IMR-90 (cell line): ENCODE results near the gene DNAJC22. TPM values are rescaled to one million over a fixed set of nuclear protein-coding genes. Genes with fewer than 3 reads are reported as not detected.

Experiments used
- ATAC-seq: fragments of 200-7000 bp; cut with Tn5 transposase; 2 replicates; pipeline ENCODE4 v1.9.1; 2020; ENCODE audit warnings: low read depth, mild to moderate bottlenecking, moderate library complexity
- BruUV-seq: library from RNA; stranded (reverse); fragments of 400-500 nt; replicated peaks from 2 replicates; lab custom pipeline; 2021; lab: Mats Ljungman, UMichigan
- CTCF ChIA-PET: fragments of 300-600 bp; formaldehyde crosslinking; extraction: SDS; loops from one replicate; lab custom pipeline; 2021; ENCODE audit warnings: antibody characterized with exemption; lab: Yijun Ruan, JAX
- POLR2A ChIA-PET: fragments of 300-600 bp; sonication (Branson Sonifier 250); formaldehyde crosslinking; loops from one replicate; lab custom pipeline; 2022; ENCODE audit warnings: antibody characterized with exemption; ENCODE audit not compliant: unreplicated experiment; lab: Charles Lee
- DNase-seq: peaks from one replicate; pipeline ENCODE4 v3.0.0; 2013
- H2AFZ ChIP-seq: replicated peaks from 2 replicates; pipeline ENCODE3; 2013; ENCODE audit warnings: low read length, mild to moderate bottlenecking; ENCODE audit not compliant: poor library complexity
- H2AK5ac ChIP-seq: 2 replicates; pipeline ENCODE4 v1.6.1; 2013; ENCODE audit warnings: low read depth, low read length, inconsistent platforms
- H2AK9ac ChIP-seq: replicated peaks from 2 replicates; pipeline ENCODE3; 2013; ENCODE audit warnings: mild to moderate bottlenecking, low read depth, low read length, moderate library complexity; ENCODE audit not compliant: poor library complexity
- H2BK120ac ChIP-seq: 2 replicates; pipeline ENCODE4 v1.6.1; 2013; ENCODE audit warnings: low read depth, low read length, inconsistent platforms
- H2BK15ac ChIP-seq: 3 replicates; pipeline ENCODE4 v1.6.1; 2013; ENCODE audit warnings: low read depth, low read length, inconsistent platforms
- H2BK20ac ChIP-seq: 2 replicates; pipeline ENCODE4 v1.6.1; 2013; ENCODE audit warnings: low read depth, mild to moderate bottlenecking, inconsistent platforms, low read length, moderate library complexity
- H2BK5ac ChIP-seq: 2 replicates; pipeline ENCODE4 v1.6.1; 2013; ENCODE audit warnings: mild to moderate bottlenecking, low read depth, low read length, inconsistent platforms; ENCODE audit not compliant: poor library complexity, severe bottlenecking
- H3K14ac ChIP-seq: replicated peaks from 2 replicates; pipeline ENCODE4 v1.6.1; 2013; ENCODE audit warnings: low read depth, low read length, inconsistent platforms
- H3K18ac ChIP-seq: 2 replicates; pipeline ENCODE4 v1.6.1; 2013; ENCODE audit warnings: low read depth, low read length, control low read depth
- H3K23ac ChIP-seq: 2 replicates; pipeline ENCODE4 v1.6.1; 2013; ENCODE audit warnings: low read depth, low read length, inconsistent platforms
- H3K27ac ChIP-seq: 2 replicates; pipeline ENCODE4 v1.5.1; 2013; ENCODE audit warnings: mild to moderate bottlenecking, control low read depth, low read length; ENCODE audit not compliant: insufficient read depth
- H3K27me3 ChIP-seq: 2 replicates; pipeline ENCODE4 v1.6.1; 2013; ENCODE audit warnings: low read length; ENCODE audit not compliant: control insufficient read depth, insufficient read depth
- H3K36me3 ChIP-seq: 2 replicates; pipeline ENCODE4 v1.6.1; 2013; ENCODE audit warnings: low read length, mixed read lengths; ENCODE audit not compliant: control insufficient read depth, insufficient read depth
- H3K4ac ChIP-seq: 2 replicates; pipeline ENCODE4 v1.6.1; 2013; ENCODE audit warnings: low read depth, low read length, inconsistent platforms
- H3K4me1 ChIP-seq: 2 replicates; pipeline ENCODE4 v1.6.1; 2013; ENCODE audit warnings: low read length, mixed read lengths; ENCODE audit not compliant: control insufficient read depth, insufficient read depth
- H3K4me2 ChIP-seq: 2 replicates; pipeline ENCODE4 v1.6.1; 2013; ENCODE audit warnings: low read depth, mild to moderate bottlenecking, control low read depth, low read length, moderate library complexity
- H3K4me3 ChIP-seq: 2 replicates; pipeline ENCODE4 v1.5.1; 2013; ENCODE audit warnings: low read depth, mild to moderate bottlenecking, control low read depth, low read length, moderate library complexity; ENCODE audit not compliant: insufficient read depth
- H3K56ac ChIP-seq: 2 replicates; pipeline ENCODE4 v1.6.1; 2013; ENCODE audit warnings: low read length, inconsistent platforms; ENCODE audit not compliant: insufficient read depth; ENCODE audit errors: extremely low read depth
- H3K79me1 ChIP-seq, 2 experiments: 2 replicates each; pipeline ENCODE4 v1.6.1; 2013; ENCODE audit warnings: low read length in 2 of 2, inconsistent platforms in 1 of 2, low read depth in 1 of 2
- H3K9ac ChIP-seq: 2 replicates; pipeline ENCODE4 v1.6.1; 2013; ENCODE audit warnings: low read depth, low read length, control low read depth
- H3K9me1 ChIP-seq: 2 replicates; pipeline ENCODE4 v1.6.1; 2013; ENCODE audit warnings: low read length, inconsistent platforms; ENCODE audit not compliant: insufficient read depth
- H3K9me3 ChIP-seq: 2 replicates; pipeline ENCODE4 v1.6.1; 2013; ENCODE audit warnings: low read length; ENCODE audit not compliant: control insufficient read depth, insufficient read depth
- H4K20me1 ChIP-seq: 2 replicates; pipeline ENCODE4 v1.6.1; 2013; ENCODE audit warnings: low read length, inconsistent platforms; ENCODE audit not compliant: insufficient read depth
- H4K5ac ChIP-seq: 2 replicates; pipeline ENCODE4 v1.6.1; 2013; ENCODE audit warnings: mild to moderate bottlenecking, low read depth, low read length, control low read depth
- H4K8ac ChIP-seq, 2 experiments: 2 replicates each; pipeline ENCODE4 v1.6.1; 2013; ENCODE audit warnings: low read depth in 2 of 2, low read length in 2 of 2, control low read depth in 1 of 2, inconsistent platforms in 1 of 2
- H4K91ac ChIP-seq: 2 replicates; pipeline ENCODE4 v1.6.1; 2013; ENCODE audit warnings: low read depth, low read length, inconsistent platforms; ENCODE audit not compliant: insufficient read depth
- BHLHE40 ChIP-seq: fragments of 150-350 bp; IDR thresholded peaks from 2 replicates; pipeline ENCODE4 v1.6.1; 2016; ENCODE audit warnings: mild to moderate bottlenecking, low read depth, low read length
- CHD1 ChIP-seq: IDR thresholded peaks from 2 replicates; pipeline ENCODE4 v1.6.1; 2012; ENCODE audit warnings: low read depth, low read length, improper control_type of control experiment
- MAFK ChIP-seq: IDR thresholded peaks from 2 replicates; pipeline ENCODE4 v1.6.1; 2012; ENCODE audit warnings: low read depth, low read length, improper control_type of control experiment
- RCOR1 ChIP-seq: IDR thresholded peaks from 2 replicates; pipeline ENCODE4 v1.6.1; 2012; ENCODE audit warnings: mild to moderate bottlenecking, low read length, improper control_type of control experiment; ENCODE audit not compliant: insufficient replicate concordance
- SMC3 ChIP-seq: fragments of 150-350 bp; IDR thresholded peaks from 2 replicates; pipeline ENCODE4 v1.6.1; 2016; ENCODE audit warnings: low read depth, mild to moderate bottlenecking, antibody characterized with exemption, low read length, moderate library complexity
- WGBS, 2 experiments: methylation state at CpG; one replicate each; pipeline versions ENCODE4 v1.1.5 to v1.1.7; 2013; ENCODE audit warnings: missing lambda C conversion rate in 2 of 2; ENCODE audit not compliant: insufficient read length in 1 of 2; ENCODE audit errors: extremely low coverage in 2 of 2; 5-methylcytosine and 5-hydroxymethylcytosine counted together
- dilution Hi-C: fragments of 300-500 bp; cut with HindIII; formaldehyde crosslinking; loops from one replicate; pipeline ENCODE4 v1.14.3; 2018; ENCODE audit warnings: low sequenced_read_pairs; ENCODE audit not compliant: unreplicated experiment
- in situ Hi-C: fragments of 300-500 bp; cut with MboI; formaldehyde crosslinking; loops from 3 replicates; pipeline ENCODE4 v1.14.3; 2019; ENCODE audit warnings: low sequenced_read_pairs, inconsistent platforms, mixed read lengths
- intact Hi-C: fragments of 100-400 bp; cut with micrococcal nuclease; formaldehyde crosslinking; loops from 2 replicates; pipeline ENCODE4 v1.10.0; 2022
- polyA plus RNA-seq, 3 experiments: library from polyadenylated mRNA; depleted of rRNA; stranded (reverse); fragments of >200 nt; gene quantifications; 2 replicates each; pipeline ENCODE4 v1.2.3, GENCODE V29; 2012; ENCODE audit warnings: low replicate concordance in 1 of 3
- total RNA-seq: library from RNA; depleted of rRNA; stranded (reverse); fragments of >200 nt; gene quantifications from 2 replicates; pipeline ENCODE4 v1.2.3, GENCODE V29; 2012
- TF ChIP-seq, protein P1 (sequence below): fragments of 150-350 bp; IDR thresholded peaks from 2 replicates; pipeline ENCODE4 v1.6.1; 2016; ENCODE audit warnings: low read depth, mild to moderate bottlenecking, low read length, moderate library complexity, borderline replicate concordance

The DNAJC22 gene
- total and polyA plus RNA-seq, 2 of the 4 experiments (the other 2 are of a cell fraction): 8.1 to 8.2 TPM

DNA sequence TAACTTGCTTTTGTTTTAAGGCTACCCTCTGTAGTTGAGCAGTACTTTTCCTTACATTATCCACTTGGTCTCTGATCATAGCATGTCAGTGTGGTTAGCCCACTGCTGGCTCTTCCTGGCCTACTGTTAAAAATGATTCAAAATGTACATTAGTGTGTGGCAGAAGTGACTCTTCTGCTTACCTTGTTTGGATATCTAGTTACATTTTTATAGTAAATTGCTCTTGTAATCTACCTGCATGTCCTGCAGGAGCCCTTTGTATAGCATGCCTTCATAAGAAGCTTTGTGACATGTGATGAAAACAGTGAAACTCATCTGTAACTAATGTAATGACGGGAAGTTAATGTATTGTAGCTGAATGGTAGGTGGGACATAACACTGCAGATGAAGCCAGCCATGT, 28.7 kb downstream of the DNAJC22 start:
- H2AK5ac ChIP-seq: no peak overlapping the region
- POLR2A ChIA-PET: no interaction called here
- no peak overlapping the region for H2AK9ac ChIP-seq
- H4K8ac ChIP-seq: no peak overlapping the region
- no peak overlapping the region for H3K27ac ChIP-seq
- peaks cover 4% of the 10 kb centered on the region; the same call in 1 of the 2 replicates for H3K9me1 ChIP-seq
- H3K79me1 ChIP-seq: peaks cover 0 to 71% of the 10 kb centered on the region in 2 experiments; a peak in 2 of 4 replicates
- H2BK5ac ChIP-seq: no peak overlapping the region
- no peak for DNase-seq
- no peak overlapping the region for H3K23ac ChIP-seq
- no peak overlapping the region for H3K4me3 ChIP-seq
- H4K91ac ChIP-seq: no peak overlapping the region
- ATAC-seq: no peak
- dilution Hi-C loops (no loop called here), intact Hi-C loops (no loop called here), in situ Hi-C loops (no loop called here)
- H2BK15ac ChIP-seq: no peak overlapping the region
- no peak overlapping the region for H3K14ac ChIP-seq
- H2BK20ac ChIP-seq: no peak overlapping the region
- no peak overlapping the region for H2BK120ac ChIP-seq
- 100% methylated on average over 1 of the region's 1 CpG; no CpG with 5 or more reads in 1 of the 2 experiments for WGBS, 2 experiments
- H3K4ac ChIP-seq: no peak overlapping the region
- TF ChIP-seq SMC3: no peak
- no peak for TF ChIP-seq CHD1
- TF ChIP-seq RCOR1: no peak
- TF ChIP-seq MAFK: no peak
- TF ChIP-seq, protein P1, sequence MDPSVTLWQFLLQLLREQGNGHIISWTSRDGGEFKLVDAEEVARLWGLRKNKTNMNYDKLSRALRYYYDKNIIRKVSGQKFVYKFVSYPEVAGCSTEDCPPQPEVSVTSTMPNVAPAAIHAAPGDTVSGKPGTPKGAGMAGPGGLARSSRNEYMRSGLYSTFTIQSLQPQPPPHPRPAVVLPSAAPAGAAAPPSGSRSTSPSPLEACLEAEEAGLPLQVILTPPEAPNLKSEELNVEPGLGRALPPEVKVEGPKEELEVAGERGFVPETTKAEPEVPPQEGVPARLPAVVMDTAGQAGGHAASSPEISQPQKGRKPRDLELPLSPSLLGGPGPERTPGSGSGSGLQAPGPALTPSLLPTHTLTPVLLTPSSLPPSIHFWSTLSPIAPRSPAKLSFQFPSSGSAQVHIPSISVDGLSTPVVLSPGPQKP: no peak
- no peak for TF ChIP-seq BHLHE40
- H2AFZ ChIP-seq: no peak overlapping the region
- H3K4me1 ChIP-seq: no peaks in the 10 kb centered on the region; the same call in 1 of the 2 replicates
- H3K9ac ChIP-seq: no peak overlapping the region
- no peak overlapping the region for H3K18ac ChIP-seq
- H4K20me1 ChIP-seq: peaks cover 66% of the 10 kb centered on the region
- CTCF ChIA-PET: no interaction called here
- no peak overlapping the region for H3K56ac ChIP-seq
- H4K5ac ChIP-seq: no peak overlapping the region
- no TSS peak for BruUV-seq
- H3K4me2 ChIP-seq: no peak overlapping the region
- no peaks in the 10 kb centered on the region for H3K9me3 ChIP-seq
- H3K36me3 ChIP-seq: peaks cover 4% of the 10 kb centered on the region
- H3K27me3 ChIP-seq: no peaks in the 10 kb centered on the region
